ENCODE measurements around the gene MLEC.

Gene MLEC

DNA sequence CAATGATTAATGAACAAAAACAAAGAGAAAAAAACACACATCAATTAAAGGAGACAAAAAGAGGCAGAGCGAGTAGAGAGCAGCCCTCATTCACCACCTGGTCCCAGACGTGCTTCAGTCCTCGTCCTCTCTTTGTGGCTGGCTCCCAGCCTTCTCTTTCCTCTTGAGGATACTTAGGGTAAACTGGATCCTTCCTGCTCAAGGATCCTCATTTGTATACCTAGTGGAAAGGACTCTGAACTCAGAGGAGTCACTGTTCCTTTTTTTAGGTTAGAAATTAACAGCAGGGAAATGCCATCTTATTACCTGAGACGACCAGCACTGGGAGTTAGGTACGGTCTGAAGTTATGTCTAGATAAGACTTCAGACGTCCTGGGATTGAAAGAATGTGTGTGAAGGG lies 9.7 kb downstream of the MLEC start:
- Histone ChIP-seq H3K4me1 (ENCODE audit: insufficient read depth, low read length) (peaks cover 1% of the 10 kb centered on the region; the same call in 1 of the 2 replicates), H3K79me2 (ENCODE audit: insufficient read depth, low read length) (peaks cover 34% of the 10 kb centered on the region), H3K4me3 (ENCODE audit: low read depth in 1 of 2, low read length in 2 of 2) (no peak overlapping the region), H3K27me3 (ENCODE audit: insufficient read depth, low read length, poor library complexity) (no peaks in the 10 kb centered on the region), H4K20me1 (ENCODE audit: insufficient read depth, low read length) (peaks cover 45% of the 10 kb centered on the region), H3K4me2 (ENCODE audit: insufficient read depth, low read length) (no peak overlapping the region), H2AFZ (ENCODE audit: low read depth, low read length) (no peak overlapping the region), H3K36me3 (ENCODE audit: insufficient read depth, low read length) (peaks cover 90% of the 10 kb centered on the region), H3K9me3 (ENCODE audit: insufficient read depth, low read length, severe bottlenecking) (no peaks in the 10 kb centered on the region), H3K9ac (ENCODE audit: low read depth, low read length) (no peak overlapping the region), H3K27ac (ENCODE audit: low read length) (no peak overlapping the region)
- no peak for ATAC-seq (ENCODE audit: insufficient read depth, low read depth)
- TF ChIP-seq, protein P1, sequence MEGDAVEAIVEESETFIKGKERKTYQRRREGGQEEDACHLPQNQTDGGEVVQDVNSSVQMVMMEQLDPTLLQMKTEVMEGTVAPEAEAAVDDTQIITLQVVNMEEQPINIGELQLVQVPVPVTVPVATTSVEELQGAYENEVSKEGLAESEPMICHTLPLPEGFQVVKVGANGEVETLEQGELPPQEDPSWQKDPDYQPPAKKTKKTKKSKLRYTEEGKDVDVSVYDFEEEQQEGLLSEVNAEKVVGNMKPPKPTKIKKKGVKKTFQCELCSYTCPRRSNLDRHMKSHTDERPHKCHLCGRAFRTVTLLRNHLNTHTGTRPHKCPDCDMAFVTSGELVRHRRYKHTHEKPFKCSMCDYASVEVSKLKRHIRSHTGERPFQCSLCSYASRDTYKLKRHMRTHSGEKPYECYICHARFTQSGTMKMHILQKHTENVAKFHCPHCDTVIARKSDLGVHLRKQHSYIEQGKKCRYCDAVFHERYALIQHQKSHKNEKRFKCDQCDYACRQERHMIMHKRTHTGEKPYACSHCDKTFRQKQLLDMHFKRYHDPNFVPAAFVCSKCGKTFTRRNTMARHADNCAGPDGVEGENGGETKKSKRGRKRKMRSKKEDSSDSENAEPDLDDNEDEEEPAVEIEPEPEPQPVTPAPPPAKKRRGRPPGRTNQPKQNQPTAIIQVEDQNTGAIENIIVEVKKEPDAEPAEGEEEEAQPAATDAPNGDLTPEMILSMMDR (IDR thresholded peaks at IDR 0.05; ENCODE audit: borderline replicate concordance, extremely low read depth, low read length, poor library complexity, severe bottlenecking): no peak
- TF ChIP-seq EZH2 (IDR thresholded peaks at IDR 0.05; ENCODE audit: borderline replicate concordance, low read depth, low read length, severe bottlenecking): no peak
- no peak for DNase-seq

- Histone ChIP-seq H3K4me3 (ENCODE audit: low read depth in 1 of 2, low read length in 2 of 2) (no peak overlapping the region), H3K9ac (ENCODE audit: low read depth, low read length) (no peak overlapping the region), H2AFZ (ENCODE audit: low read depth, low read length) (no peak overlapping the region), H3K36me3 (ENCODE audit: insufficient read depth, low read length) (peaks cover 97% of the 10 kb centered on the region), H4K20me1 (ENCODE audit: insufficient read depth, low read length) (peaks cover 47% of the 10 kb centered on the region), H3K27me3 (ENCODE audit: insufficient read depth, low read length, poor library complexity) (no peaks in the 10 kb centered on the region), H3K79me2 (ENCODE audit: insufficient read depth, low read length) (peaks cover 27% of the 10 kb centered on the region), H3K27ac (ENCODE audit: low read length) (no peak overlapping the region), H3K9me3 (ENCODE audit: insufficient read depth, low read length, severe bottlenecking) (no peaks in the 10 kb centered on the region), H3K4me1 (ENCODE audit: insufficient read depth, low read length) (no peaks in the 10 kb centered on the region), H3K4me2 (ENCODE audit: insufficient read depth, low read length) (no peak overlapping the region)
- TF ChIP-seq EZH2 (IDR thresholded peaks at IDR 0.05; ENCODE audit: borderline replicate concordance, low read depth, low read length, severe bottlenecking): no peak
- TF ChIP-seq, protein P1 (IDR thresholded peaks at IDR 0.05; ENCODE audit: borderline replicate concordance, extremely low read depth, low read length, poor library complexity, severe bottlenecking): no peak
- DNase-seq (no peak), ATAC-seq (ENCODE audit: insufficient read depth, low read depth) (no peak)
These were observed 10.4 kb downstream of the MLEC start for GRCh38 chr12:120697344-120697743.

GRCh38 chr12:120698665-120699064 lies 11.7 kb downstream of the MLEC start:
- DNase-seq (no peak), ATAC-seq (ENCODE audit: insufficient read depth, low read depth) (no peak)
- H2AFZ ChIP-seq (ENCODE audit: low read depth, low read length): no peak overlapping the region
- H4K20me1 ChIP-seq (ENCODE audit: insufficient read depth, low read length): peaks cover 39% of the 10 kb centered on the region
- 0 out of 2 replicates have a peak overlapping the region, but pooled peaks have one; percentile 19 for H3K27ac ChIP-seq (ENCODE audit: low read length)
- H3K79me2 ChIP-seq (ENCODE audit: insufficient read depth, low read length): peaks cover 14% of the 10 kb centered on the region
- TF ChIP-seq, protein P1 (IDR thresholded peaks at IDR 0.05; ENCODE audit: borderline replicate concordance, extremely low read depth, low read length, poor library complexity, severe bottlenecking): no peak
- TF ChIP-seq EZH2 (IDR thresholded peaks at IDR 0.05; ENCODE audit: borderline replicate concordance, low read depth, low read length, severe bottlenecking): no peak
- no peaks in the 10 kb centered on the region for H3K4me1 ChIP-seq (ENCODE audit: insufficient read depth, low read length)
- H3K4me2 ChIP-seq (ENCODE audit: insufficient read depth, low read length): no peak overlapping the region
- peaks cover 99% of the 10 kb centered on the region for H3K36me3 ChIP-seq (ENCODE audit: insufficient read depth, low read length)
- no peak overlapping the region for H3K4me3 ChIP-seq (ENCODE audit: low read depth in 1 of 2, low read length in 2 of 2)
- H3K9ac ChIP-seq (ENCODE audit: low read depth, low read length): no peak overlapping the region
- H3K27me3 ChIP-seq (ENCODE audit: insufficient read depth, low read length, poor library complexity): no peaks in the 10 kb centered on the region
- no peaks in the 10 kb centered on the region for H3K9me3 ChIP-seq (ENCODE audit: insufficient read depth, low read length, severe bottlenecking)

GRCh38 chr12:120699553-120699952 lies 12.6 kb downstream of the MLEC start:
- Histone ChIP-seq H3K4me3 (ENCODE audit: low read depth in 1 of 2, low read length in 2 of 2) (no peak overlapping the region), H3K79me2 (ENCODE audit: insufficient read depth, low read length) (peaks cover 6% of the 10 kb centered on the region), H3K4me2 (ENCODE audit: insufficient read depth, low read length) (no peak overlapping the region), H3K9me3 (ENCODE audit: insufficient read depth, low read length, severe bottlenecking) (no peaks in the 10 kb centered on the region), H4K20me1 (ENCODE audit: insufficient read depth, low read length) (peaks cover 38% of the 10 kb centered on the region), H3K27me3 (ENCODE audit: insufficient read depth, low read length, poor library complexity) (no peaks in the 10 kb centered on the region), H3K36me3 (ENCODE audit: insufficient read depth, low read length) (peaks cover 91% of the 10 kb centered on the region), H2AFZ (ENCODE audit: low read depth, low read length) (no peak overlapping the region), H3K9ac (ENCODE audit: low read depth, low read length) (no peak overlapping the region), H3K4me1 (ENCODE audit: insufficient read depth, low read length) (no peaks in the 10 kb centered on the region), H3K27ac (ENCODE audit: low read length) (0 out of 2 replicates have a peak overlapping the region, but pooled peaks have one; percentile 4)
- TF ChIP-seq EZH2 (IDR thresholded peaks at IDR 0.05; ENCODE audit: borderline replicate concordance, low read depth, low read length, severe bottlenecking): no peak
- TF ChIP-seq, protein P1 (IDR thresholded peaks at IDR 0.05; ENCODE audit: borderline replicate concordance, extremely low read depth, low read length, poor library complexity, severe bottlenecking): no peak
- DNase-seq: no peak
- ATAC-seq (ENCODE audit: insufficient read depth, low read depth): no peak
